SK-N-SH treated with all-trans-retinoic acid at 6 μM for 48 hours (cell line): ENCODE measurements around the gene ZNF195.

Source experiments
- ARNTL ChIP-seq: fragments of 450-650 bp; formaldehyde crosslinking; IDR thresholded peaks from 2 replicates; pipeline ENCODE4 v1.5.0; 2020; ENCODE audit warnings: low read depth, mild to moderate bottlenecking, moderate library complexity, borderline replicate concordance
- CREB5 ChIP-seq: fragments of 250-450 bp; sonication (Bioruptor Pico); IDR thresholded peaks from 2 replicates; pipeline ENCODE4 v1.5.1; 2020; ENCODE audit warnings: low read depth, mild to moderate bottlenecking, moderate library complexity
- CSRNP3 ChIP-seq: fragments of 250-450 bp; sonication (Bioruptor Pico); IDR thresholded peaks from 2 replicates; pipeline ENCODE4 v1.5.1; 2021; ENCODE audit warnings: mild to moderate bottlenecking, moderate library complexity
- GLIS3 ChIP-seq: fragments of 250-450 bp; sonication (Bioruptor Pico); IDR thresholded peaks from 2 replicates; pipeline ENCODE4 v1.5.0; 2020; ENCODE audit warnings: mild to moderate bottlenecking, moderate library complexity
- ISL1 ChIP-seq: fragments of 250-450 bp; sonication (Bioruptor Pico); IDR thresholded peaks from 2 replicates; pipeline ENCODE4 v2.1.2; 2022; ENCODE audit warnings: mild to moderate bottlenecking, moderate library complexity
- PATZ1 ChIP-seq: fragments of 250-450 bp; sonication (Bioruptor Pico); IDR thresholded peaks from 2 replicates; pipeline ENCODE4 v1.8.0; 2020; ENCODE audit warnings: mild to moderate bottlenecking, moderate library complexity, borderline replicate concordance
- POU6F1 ChIP-seq: fragments of 250-450 bp; sonication (Bioruptor Pico); IDR thresholded peaks from 2 replicates; pipeline ENCODE4 v1.8.0; 2021; ENCODE audit warnings: low read depth, mild to moderate bottlenecking, moderate library complexity, borderline replicate concordance
- SNAI2 ChIP-seq: fragments of 250-450 bp; sonication (Bioruptor Pico); IDR thresholded peaks from 2 replicates; pipeline ENCODE4 v1.5.0; 2020; ENCODE audit warnings: mild to moderate bottlenecking, moderate library complexity
- TCF4 ChIP-seq: fragments of 250-450 bp; sonication (Bioruptor Pico); IDR thresholded peaks from 2 replicates; pipeline ENCODE4 v1.8.0; 2021; ENCODE audit warnings: mild to moderate bottlenecking, moderate library complexity, borderline replicate concordance
- TOX ChIP-seq: fragments of 250-450 bp; sonication (Bioruptor Pico); IDR thresholded peaks from 2 replicates; pipeline ENCODE4 v1.8.0; 2021; ENCODE audit warnings: mild to moderate bottlenecking, moderate library complexity, borderline replicate concordance
- ZFP3 ChIP-seq: fragments of 250-450 bp; sonication (Bioruptor Pico); IDR thresholded peaks from 2 replicates; pipeline ENCODE4 v1.5.0; 2020; ENCODE audit warnings: mild to moderate bottlenecking, moderate library complexity
- ZFP30 ChIP-seq: fragments of 450-650 bp; formaldehyde crosslinking; IDR thresholded peaks from 2 replicates; pipeline ENCODE4 v1.5.0; 2022; ENCODE audit warnings: mild to moderate bottlenecking, moderate library complexity

GRCh38 chr11:3353066-3353465, 25.9 kb downstream of the ZNF195 start:
- TF ChIP-seq GLIS3 (CRISPR knock-in tag), result no peak
- TF ChIP-seq ZFP30 (CRISPR knock-in tag), result no peak
- no peak for TF ChIP-seq CREB5 (CRISPR knock-in tag)
- no peak for TF ChIP-seq ARNTL (CRISPR knock-in tag)
- TF ChIP-seq TOX (CRISPR knock-in tag), result no peak
- TF ChIP-seq ISL1 (CRISPR knock-in tag), result no peak
- TF ChIP-seq ZFP3, result no peak
- TF ChIP-seq SNAI2, result no peak
- no peak for TF ChIP-seq PATZ1
- no peak for TF ChIP-seq TCF4 (CRISPR knock-in tag)
- TF ChIP-seq POU6F1 (CRISPR knock-in tag), result no peak
- no peak for TF ChIP-seq CSRNP3
